SH-SY5Y (cell line): ENCODE measurements around the gene DENND6B.

Source experiments
- GATA2 ChIP-seq: IDR thresholded peaks from 2 replicates; pipeline ENCODE4 v1.6.1; 2011; ENCODE audit warnings: mild to moderate bottlenecking, low read depth, low read length
- GATA3 ChIP-seq: IDR thresholded peaks from 2 replicates; pipeline ENCODE4 v1.6.1; 2011; ENCODE audit warnings: low read depth, mild to moderate bottlenecking, low read length, moderate library complexity

Gene DENND6B

DNA sequence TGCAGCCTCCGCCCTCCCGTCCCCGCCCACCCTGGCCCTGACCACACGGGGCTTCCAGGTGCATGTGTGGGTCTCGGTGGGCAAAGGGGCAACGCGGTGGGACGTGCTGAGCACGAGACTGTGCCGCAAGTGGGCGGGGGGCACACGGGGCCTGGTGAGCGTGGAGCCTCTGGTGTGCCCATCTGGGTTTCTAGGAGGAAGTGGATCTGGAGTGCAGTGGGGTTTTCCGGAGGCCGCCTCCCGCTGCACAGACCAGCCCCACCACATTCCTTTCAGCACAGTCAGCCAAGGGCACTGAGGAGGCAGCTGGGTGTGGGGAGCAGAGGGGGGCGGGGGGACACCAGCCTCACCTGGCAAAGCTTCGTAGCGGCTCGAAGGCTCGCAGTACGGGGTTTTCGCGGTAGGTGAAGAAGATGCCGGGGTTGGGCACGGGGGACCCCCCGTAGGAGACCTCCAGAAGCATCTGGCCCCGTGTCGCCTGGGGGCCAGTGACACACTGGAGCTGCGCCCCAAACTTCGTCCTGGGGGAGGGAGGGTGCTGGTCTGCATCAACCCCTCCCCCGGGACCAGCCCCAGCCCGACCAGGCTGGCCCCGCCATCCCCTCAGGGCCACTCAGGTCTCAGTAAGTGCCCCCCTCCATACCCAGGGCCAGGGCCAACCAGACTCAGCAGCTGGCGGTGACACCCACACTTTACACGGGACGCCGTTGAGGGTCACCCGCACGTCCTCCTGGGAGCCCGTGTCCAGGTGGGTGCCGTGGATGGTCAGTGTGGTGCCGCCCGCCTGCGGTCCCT lies 44.3 kb downstream of the DENND6B start:
- TF ChIP-seq GATA3 (no peak), GATA2 (no peak)

DNA sequence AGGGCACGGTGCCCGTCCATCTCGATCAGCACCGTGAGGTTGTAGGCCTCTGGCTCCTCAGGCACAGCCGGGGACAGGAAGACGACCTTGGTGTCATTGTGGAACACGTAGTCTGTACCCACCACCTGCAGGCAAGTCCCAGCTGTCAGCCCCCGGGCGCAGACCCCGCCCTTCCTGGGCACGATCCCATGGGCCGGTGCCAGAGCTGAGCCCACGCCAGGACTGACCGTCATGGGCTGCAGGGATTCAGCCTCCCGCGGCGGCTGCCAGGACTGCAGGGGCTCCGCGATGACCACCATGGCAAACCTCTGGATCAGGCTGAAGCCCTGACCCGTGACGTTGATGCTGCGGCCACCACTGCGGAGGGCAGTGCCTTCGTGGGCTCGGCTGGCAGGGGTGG lies 44.9 kb downstream of the DENND6B start:
- TF ChIP-seq GATA2 (no peak), GATA3 (no peak)

DNA sequence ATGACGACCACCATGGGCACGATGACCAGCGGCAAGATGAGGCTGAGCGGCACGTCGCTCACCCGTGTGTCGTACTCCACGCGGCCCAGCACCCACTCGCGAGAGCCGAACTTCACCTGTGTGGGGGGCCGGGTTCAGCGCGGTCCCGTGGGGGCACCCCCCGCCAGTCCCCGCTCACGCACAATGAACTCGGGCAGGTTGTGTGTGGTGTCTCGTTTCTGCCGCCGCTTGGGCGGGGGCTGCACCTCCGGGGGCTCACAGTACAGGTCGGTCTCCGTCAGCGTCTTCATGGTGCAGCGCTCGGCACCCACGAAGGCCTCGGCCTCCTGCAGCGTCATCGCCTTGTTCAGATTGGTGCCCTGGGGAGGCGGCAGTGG lies 45.4 kb downstream of the DENND6B start:
- TF ChIP-seq GATA3 (no peak), GATA2 (no peak)

DNA sequence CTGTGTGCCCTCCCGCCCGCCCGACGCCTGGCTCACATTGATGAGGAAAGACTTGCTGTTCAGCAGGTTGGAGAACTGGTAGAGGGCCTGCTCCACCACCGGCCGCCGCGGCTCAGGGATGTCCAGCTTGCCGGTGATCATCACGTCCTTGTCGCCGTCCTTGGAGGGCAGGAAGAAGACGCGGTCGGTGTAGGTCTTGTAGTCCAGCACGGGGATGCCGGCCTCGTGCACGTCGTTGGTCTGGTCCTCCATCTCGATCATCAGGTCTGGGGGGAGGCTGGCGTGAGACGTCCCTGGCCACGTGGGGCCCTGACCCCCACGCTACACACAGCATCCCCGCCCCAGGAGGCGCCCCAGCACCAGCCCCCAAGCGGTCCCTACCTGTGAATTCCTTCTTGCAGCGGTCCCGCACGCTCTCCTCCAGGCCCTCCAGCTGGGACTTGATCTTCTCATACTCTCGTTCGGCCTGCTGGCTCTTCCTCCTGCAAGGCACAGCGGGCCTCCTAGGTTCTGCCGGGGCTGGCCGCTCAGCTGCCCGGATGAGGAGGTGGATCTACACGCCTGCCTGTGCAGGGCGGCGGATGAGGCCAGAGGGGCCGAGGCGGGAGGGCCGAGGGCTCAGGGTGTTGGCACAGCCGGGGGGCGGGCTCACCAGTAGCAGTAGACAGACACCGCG lies 46.0 kb downstream of the DENND6B start:
- no peak for TF ChIP-seq GATA2
- TF ChIP-seq GATA3: no peak

DNA sequence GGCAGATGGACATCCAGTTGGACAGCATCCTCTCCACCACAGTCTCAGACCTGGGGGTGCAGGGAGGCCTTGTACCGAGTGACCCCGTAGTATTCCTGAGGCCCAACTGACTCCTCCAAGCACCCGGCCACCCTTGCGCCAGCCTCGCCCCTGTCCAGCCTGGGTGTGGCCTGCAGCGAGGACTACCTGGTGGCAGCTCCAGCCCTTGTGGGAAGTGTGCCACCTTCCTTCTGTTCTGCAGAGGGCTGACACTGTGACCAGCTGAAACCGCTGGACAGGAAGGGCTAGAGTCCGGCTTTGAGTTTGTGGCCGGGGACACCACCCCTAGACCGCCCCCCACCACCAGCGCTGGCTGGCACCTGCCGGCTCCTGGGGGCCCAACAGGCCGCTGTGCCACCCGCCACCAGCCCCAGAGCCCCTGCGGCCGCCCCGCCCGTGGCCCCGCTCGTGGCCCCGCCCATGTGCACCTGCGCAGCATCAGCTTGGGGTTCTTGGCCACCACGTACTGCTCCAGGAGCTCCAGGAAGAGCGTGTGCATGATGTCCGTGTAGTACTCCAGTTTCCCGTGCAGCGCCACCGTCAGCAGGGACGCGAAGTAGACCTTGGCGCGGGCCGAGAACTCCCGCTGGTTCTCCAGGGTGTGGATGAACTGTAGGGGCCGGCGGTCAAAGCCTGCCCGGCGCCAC lies 46.6 kb downstream of the DENND6B start:
- TF ChIP-seq GATA3: no peak
- TF ChIP-seq GATA2: no peak

DNA sequence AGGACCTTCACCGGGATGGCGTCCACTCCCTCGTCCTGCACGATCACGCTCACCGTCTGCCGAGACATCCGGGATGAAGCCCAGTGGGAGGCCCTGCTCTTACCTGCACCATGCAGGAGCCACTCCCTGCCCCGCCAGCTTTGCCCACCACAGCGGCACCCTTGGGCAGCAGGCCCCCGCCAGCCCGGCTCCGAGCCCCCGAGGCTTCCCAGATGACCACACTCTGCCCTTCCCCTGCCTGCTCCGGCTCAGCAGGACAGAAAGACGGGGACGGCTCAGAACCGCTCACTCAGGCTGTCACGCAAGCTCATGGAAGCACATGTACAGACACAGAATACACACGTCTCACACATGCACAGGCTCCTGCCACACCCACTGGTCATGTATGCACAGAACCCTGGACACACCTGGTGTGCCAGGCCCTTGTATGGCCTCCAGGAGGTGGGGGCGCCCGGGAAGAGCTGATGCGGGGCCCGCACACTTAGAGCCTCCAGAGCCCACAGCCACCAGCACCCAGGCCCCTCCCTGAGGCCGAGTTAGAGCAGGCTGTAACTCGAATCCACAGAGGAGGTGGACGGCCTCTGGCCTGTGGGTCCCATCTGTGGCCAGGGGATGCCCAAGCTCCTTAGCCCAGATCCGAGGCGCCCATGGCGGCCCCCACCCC lies 47.7 kb downstream of the DENND6B start:
- TF ChIP-seq GATA2: no peak
- no peak for TF ChIP-seq GATA3

DNA sequence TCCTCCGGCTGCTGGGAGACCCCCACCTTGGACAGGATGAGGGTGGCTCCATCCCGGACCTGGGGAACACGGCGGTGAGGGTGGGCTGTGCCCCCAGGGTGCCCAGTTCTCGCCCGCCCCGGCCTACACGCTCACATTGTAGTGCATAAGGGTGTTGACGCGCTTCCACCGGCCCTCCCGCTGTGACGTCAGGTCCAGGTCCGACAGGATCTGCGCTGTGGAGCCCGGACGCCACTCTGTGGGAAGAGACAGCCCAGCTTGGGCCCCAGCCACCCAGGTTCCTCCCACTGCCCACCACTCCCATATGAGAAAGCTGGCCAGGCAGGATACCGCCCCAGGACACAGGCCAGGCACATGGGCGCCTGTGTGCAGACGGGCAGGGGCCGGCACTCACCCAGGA lies 48.4 kb downstream of the DENND6B start:
- TF ChIP-seq GATA2 (no peak), GATA3 (no peak)

DNA sequence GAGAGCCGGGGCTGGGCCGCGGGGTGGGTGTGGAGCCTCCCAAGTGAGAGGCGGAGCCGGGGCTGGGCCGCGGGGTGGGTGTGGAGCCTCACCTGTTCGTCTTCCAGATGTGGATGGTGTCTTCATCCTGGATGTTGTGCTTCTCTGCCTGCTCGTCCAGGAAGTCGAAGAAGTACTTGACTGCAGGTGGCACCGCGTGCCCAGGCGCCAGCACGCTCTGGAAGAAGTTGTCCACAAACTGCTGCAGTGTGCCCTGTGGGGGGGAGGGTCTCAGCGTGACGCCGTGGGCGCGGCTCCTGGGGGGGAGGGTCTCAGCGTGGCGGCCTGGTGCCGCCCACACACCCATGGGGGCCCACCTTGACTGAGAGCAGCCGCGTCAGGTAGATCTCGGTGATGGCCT lies 49.1 kb downstream of the DENND6B start:
- TF ChIP-seq GATA3 (no peak), GATA2 (no peak)

DNA sequence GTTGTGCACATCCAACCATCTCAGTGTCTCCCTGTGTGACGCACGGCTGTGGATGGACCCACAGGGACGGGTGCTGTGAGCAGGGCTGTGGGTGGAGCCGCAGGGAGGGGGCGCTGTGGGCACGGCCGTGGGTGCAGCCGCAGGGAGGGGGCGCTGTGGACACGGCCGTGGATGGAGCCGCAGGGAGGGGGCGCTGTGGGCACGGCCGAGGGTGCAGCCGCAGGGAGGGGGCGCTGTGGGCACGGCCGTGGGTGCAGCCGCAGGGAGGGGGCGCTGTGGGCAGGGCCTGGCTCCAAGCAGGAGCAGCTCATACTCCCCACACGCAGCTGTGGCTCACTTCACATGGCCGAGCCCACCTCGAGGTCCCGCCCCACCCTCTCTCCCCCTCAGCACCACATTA lies 50.7 kb downstream of the DENND6B start:
- TF ChIP-seq GATA3 (no peak), GATA2 (no peak)

DNA sequence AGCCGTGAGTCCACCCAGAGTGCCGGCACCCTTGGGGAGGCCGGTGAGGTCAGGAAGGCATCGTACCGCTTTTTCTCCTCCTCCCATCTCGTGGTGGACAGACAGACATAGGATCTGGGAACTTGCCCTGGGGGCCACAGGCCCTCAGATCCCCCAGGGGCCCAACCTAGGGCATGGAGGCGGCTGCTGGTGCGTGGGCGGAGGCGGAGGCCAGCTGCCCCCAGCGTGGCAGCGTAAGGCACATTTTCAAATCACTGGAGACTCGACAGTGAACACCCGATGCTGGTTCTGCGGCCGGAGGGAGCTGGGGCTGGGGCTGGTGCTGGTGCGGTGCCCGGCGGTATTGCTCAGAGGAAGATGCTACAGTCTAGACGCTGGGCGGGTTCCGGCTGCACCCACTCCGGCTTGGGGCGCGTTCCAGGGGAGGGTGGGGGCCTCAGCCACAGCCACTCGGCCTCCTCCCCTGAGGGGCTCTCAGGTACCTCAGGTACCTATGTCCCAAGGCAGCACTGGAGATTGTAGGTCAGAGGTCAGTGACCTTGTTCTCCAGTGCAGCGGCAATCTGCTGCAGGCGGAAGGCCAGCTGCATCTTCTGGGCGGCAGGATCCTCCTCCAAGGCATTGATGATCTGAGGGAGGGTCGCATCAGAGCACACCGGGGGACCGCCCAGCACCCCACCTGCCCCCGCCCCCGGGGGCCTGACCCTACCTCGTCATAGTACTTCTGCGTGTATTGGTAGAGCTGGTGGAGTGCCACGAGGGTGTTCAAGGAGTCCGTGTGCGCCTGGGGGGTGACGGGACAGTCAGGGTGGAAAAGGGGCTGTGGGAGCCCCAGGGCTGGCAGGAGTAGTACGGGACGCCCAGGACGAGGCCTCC lies 51.4 kb downstream of the DENND6B start:
- TF ChIP-seq GATA2 (no peak), GATA3 (no peak)

DNA sequence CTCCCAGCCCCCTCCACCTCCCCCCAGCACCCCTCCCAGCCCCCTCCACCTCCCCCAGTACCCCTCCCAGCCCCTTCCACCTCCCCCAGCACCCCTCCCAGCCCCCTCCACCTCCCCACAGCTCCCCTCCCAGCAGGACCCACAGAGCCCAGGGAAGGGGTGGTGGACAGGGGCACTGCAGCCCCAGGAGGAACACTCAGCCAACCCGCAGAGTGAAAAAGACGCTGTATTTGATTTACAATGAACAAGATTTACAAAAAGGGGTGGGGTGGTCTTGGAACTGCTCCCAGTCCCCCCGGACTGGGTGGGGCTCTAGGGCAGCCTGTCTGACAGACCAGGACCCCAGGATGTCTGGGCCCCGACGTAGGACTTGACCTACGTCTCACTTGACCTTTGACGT lies 52.0 kb downstream of the DENND6B start:
- no peak for TF ChIP-seq GATA3
- no peak for TF ChIP-seq GATA2

DNA sequence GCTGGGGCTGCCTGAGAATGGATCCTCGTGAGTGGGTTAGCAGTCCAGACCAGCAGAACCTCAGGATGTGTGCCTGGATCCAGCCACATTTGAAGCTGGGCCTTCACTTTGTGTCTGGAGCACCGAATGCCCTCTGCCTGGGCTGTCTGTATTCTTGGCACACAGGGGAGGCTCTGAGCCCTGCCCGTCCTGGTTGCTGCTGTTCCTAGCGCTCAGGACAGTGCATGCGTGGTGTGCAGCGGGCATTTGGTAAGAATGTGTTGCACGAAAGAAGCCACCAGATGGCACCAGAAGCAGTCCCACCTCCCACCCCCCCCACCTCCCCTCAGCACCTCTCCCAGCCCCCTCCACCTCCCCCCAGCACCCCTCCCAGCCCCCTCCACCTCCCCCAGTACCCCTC lies 52.5 kb downstream of the DENND6B start:
- TF ChIP-seq GATA2 (no peak), GATA3 (no peak)

DNA sequence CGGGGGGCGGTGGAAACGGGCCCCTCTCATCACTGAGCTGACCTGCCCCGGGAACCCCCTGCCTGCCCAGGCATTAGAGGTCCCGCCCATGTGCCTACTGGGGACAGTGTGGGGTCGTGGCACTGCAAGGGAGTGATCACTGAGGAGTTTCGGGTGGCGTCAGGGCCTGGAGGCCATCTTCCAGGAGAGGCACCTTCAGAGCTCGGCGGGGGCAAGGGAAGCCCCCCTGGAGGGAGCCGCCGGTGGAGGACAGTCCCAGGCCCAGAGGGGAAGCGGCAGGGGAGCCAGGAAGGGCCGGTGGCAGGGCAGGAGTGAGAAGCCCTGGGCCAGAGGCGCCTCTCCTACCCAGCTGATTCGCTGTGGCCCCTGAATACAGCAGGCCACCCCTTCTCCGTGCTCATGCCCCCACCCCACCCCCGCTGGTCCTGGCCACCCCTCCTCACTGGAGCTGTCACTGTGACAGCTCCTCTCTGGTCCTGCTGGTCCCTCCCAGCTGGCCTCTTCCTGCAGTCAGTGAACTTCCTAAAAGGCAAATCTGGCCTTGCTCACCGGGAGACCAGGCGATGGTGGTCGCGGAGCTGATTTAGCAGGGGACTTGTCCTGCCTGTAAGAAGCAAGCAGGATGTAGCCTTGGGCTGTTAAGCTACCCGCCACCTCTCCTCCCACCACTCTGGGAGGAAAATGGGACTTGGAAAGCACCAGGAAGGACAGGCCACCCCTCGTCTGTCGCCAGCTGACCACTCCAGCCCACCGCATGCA lies 54.6 kb downstream of the DENND6B start:
- no peak for TF ChIP-seq GATA3
- TF ChIP-seq GATA2: no peak
